SK-N-MC (cell line): ENCODE results near the gene ETDC.

Experiments
- EZH2 ChIP-seq: fragments of 200-600 bp; sonication (generic); IDR thresholded peaks from one replicate; pipeline ENCODE4 v1.6.1; 2017; ENCODE audit warnings: antibody characterized with exemption
- FOXP2 ChIP-seq: optimal IDR thresholded peaks from 2 replicates; pipeline ENCODE3; 2011; ENCODE audit warnings: mild to moderate bottlenecking, moderate library complexity; ENCODE audit not compliant: insufficient read depth; ENCODE audit errors: extremely low read length, control extremely low read depth
- POLR2AphosphoS5 ChIP-seq: IDR thresholded peaks from 2 replicates; pipeline ENCODE4 v1.6.1; 2012; ENCODE audit warnings: mild to moderate bottlenecking, low read depth, low read length, borderline replicate concordance

- TF ChIP-seq POLR2AphosphoS5 = no peak
- no peak for TF ChIP-seq EZH2
- TF ChIP-seq FOXP2 = no peak
Observed at GRCh38 chrX:135304741-135305140, 4.5 kb upstream of the ETDC start.
